Neural crest cell (in vitro differentiated cells): ENCODE data around the gene SMS. TPM values are rescaled to one million over a fixed set of nuclear protein-coding genes. Genes with fewer than 3 reads are reported as not detected.

Source experiments
- DNase-seq: peaks from one replicate; pipeline ENCODE4 v3.0.0; 2021; ENCODE audit warnings: low read depth, mixed read lengths, low spot score
- H3K27ac Mint-ChIP-seq: one replicate; pipeline ENCODE4 v1.8.0; 2021; ENCODE audit warnings: mild to moderate bottlenecking, mixed read lengths; ENCODE audit not compliant: unreplicated experiment
- H3K27me3 Mint-ChIP-seq: 2 replicates; pipeline ENCODE4 v1.8.0; 2021; ENCODE audit warnings: low read depth, mild to moderate bottlenecking, mixed read lengths
- H3K36me3 Mint-ChIP-seq: 2 replicates; pipeline ENCODE4 v1.8.0; 2021; ENCODE audit warnings: low read depth, mild to moderate bottlenecking, mixed read lengths
- H3K4me1 Mint-ChIP-seq: 2 replicates; pipeline ENCODE4 v1.8.0; 2021; ENCODE audit warnings: mixed read lengths
- H3K4me3 Mint-ChIP-seq: one replicate; pipeline ENCODE4 v1.8.0; 2021; ENCODE audit warnings: mild to moderate bottlenecking, mixed read lengths
- H3K9me3 Mint-ChIP-seq: 2 replicates; pipeline ENCODE4 v1.8.0; 2021; ENCODE audit warnings: mixed read lengths
- total RNA-seq: library from RNA; stranded (reverse); gene quantifications from 2 replicates; pipeline ENCODE4 v1.2.1, GENCODE V29; 2021
- TF ChIP-seq, protein P1 (sequence below): fragments of 200-600 bp; sonication (generic); conservative IDR thresholded peaks from 2 replicates; pipeline ENCODE4 v1.5.0; 2021; ENCODE audit warnings: antibody characterized with exemption, mild to moderate bottlenecking

The SMS gene
- total RNA-seq, 1 donor from 2014 or later, result 354 TPM

DNA sequence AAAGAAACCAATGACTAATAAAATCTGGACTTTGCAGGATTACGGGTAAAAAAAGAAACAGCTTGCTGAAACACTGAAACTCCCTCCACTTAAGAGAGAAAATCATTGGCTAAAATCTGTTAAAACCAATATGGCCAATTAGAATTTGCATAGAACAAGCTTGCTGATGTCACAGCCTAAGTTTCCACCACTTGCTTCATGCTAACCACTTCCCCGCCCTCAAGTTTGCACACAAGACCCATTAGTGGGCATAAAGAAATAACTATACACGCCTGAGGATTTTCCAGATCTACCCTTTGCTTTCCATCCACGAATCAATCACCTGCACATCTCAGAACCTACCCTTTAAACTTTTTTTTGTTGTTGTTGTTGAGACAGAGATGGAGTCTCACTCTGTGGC is 48.9 kb downstream of the SMS start:
- H3K4me1 Mint-ChIP-seq, result peaks cover 32% of the 10 kb centered on the region
- H3K9me3 Mint-ChIP-seq, result no peaks in the 10 kb centered on the region
- DNase-seq, result no peak
- peaks cover 36% of the 10 kb centered on the region for H3K36me3 Mint-ChIP-seq
- H3K4me3 Mint-ChIP-seq, result no peak overlapping the region
- TF ChIP-seq, protein P1, sequence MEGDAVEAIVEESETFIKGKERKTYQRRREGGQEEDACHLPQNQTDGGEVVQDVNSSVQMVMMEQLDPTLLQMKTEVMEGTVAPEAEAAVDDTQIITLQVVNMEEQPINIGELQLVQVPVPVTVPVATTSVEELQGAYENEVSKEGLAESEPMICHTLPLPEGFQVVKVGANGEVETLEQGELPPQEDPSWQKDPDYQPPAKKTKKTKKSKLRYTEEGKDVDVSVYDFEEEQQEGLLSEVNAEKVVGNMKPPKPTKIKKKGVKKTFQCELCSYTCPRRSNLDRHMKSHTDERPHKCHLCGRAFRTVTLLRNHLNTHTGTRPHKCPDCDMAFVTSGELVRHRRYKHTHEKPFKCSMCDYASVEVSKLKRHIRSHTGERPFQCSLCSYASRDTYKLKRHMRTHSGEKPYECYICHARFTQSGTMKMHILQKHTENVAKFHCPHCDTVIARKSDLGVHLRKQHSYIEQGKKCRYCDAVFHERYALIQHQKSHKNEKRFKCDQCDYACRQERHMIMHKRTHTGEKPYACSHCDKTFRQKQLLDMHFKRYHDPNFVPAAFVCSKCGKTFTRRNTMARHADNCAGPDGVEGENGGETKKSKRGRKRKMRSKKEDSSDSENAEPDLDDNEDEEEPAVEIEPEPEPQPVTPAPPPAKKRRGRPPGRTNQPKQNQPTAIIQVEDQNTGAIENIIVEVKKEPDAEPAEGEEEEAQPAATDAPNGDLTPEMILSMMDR, result no peak
- H3K27ac Mint-ChIP-seq, result no peak overlapping the region
- H3K27me3 Mint-ChIP-seq, result no peaks in the 10 kb centered on the region

DNA sequence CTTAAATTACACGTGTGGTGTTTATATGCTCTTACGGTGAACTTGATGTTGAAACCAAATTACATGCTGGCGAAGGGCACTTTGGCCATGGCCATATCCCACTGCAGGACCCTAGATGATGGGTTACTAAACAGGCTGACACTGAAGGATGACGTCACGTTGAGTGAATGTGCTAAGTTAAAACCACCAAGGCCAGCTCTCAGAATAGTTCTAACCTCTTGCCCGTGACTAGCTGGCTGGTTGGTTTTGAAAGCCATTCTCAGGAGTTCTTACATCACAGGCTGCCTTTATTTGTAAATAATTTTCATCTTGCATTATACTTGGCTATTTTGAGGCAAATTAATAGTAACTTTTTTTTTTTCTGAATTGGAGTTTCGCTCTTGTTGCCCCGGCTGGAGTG is 50.3 kb downstream of the SMS start:
- TF ChIP-seq, protein P1, result no peak
- no peak overlapping the region for H3K27ac Mint-ChIP-seq
- peaks cover 34% of the 10 kb centered on the region for H3K4me1 Mint-ChIP-seq
- no peak for DNase-seq
- H3K27me3 Mint-ChIP-seq, result no peaks in the 10 kb centered on the region
- H3K4me3 Mint-ChIP-seq, result no peak overlapping the region
- peaks cover 40% of the 10 kb centered on the region for H3K36me3 Mint-ChIP-seq
- H3K9me3 Mint-ChIP-seq, result no peaks in the 10 kb centered on the region

DNA sequence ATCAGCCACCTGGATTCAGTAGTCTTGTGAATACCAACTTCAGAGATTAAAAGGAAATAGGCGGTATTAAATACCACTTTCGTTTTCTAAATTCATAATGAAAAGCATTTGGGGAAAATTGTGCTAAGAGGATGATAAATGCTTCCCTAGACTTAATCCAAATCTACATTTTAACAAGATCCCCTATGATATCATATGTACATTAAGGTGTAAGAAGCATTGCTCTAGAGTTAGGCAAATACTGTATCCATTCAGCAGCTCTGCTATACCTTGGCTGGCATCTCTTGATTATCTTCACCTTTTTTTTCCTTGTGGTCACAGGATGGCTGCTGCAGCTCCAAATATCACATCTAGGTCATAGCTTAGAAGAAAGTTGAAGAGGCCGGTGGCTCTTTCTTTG is 51.0 kb downstream of the SMS start:
- no peak for DNase-seq
- H3K27me3 Mint-ChIP-seq, result no peaks in the 10 kb centered on the region
- no peak overlapping the region for H3K4me3 Mint-ChIP-seq
- H3K36me3 Mint-ChIP-seq, result peaks cover 44% of the 10 kb centered on the region
- H3K27ac Mint-ChIP-seq, result no peak overlapping the region
- no peaks in the 10 kb centered on the region for H3K9me3 Mint-ChIP-seq
- TF ChIP-seq, protein P1, result no peak
- peaks cover 39% of the 10 kb centered on the region for H3K4me1 Mint-ChIP-seq

DNA sequence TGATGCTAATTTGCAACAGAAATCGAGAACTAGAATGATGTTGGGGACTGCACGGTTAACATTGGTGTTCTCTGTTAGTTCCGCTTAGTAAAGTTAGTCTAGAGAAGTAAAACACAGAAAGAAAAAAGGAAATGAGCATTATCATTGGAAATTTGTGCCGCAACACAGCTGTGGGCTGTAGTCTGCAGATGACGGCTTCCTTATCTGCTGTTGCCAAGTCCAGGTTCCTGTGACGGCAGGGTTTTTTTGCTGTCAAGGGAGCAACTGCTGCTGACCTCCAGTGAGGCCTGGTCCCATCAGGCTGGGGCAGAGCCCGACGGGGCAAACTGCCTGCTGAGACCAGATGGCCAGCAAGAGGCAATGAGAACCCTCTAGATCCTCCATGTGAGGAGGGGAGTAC is 52.8 kb downstream of the SMS start:
- Mint-ChIP-seq H3K4me3 (no peak overlapping the region), H3K36me3 (peaks cover 44% of the 10 kb centered on the region), H3K9me3 (no peaks in the 10 kb centered on the region), H3K4me1 (peaks cover 48% of the 10 kb centered on the region), H3K27me3 (no peaks in the 10 kb centered on the region), H3K27ac (no peak overlapping the region)
- TF ChIP-seq, protein P1, result no peak
- DNase-seq, result no peak

DNA sequence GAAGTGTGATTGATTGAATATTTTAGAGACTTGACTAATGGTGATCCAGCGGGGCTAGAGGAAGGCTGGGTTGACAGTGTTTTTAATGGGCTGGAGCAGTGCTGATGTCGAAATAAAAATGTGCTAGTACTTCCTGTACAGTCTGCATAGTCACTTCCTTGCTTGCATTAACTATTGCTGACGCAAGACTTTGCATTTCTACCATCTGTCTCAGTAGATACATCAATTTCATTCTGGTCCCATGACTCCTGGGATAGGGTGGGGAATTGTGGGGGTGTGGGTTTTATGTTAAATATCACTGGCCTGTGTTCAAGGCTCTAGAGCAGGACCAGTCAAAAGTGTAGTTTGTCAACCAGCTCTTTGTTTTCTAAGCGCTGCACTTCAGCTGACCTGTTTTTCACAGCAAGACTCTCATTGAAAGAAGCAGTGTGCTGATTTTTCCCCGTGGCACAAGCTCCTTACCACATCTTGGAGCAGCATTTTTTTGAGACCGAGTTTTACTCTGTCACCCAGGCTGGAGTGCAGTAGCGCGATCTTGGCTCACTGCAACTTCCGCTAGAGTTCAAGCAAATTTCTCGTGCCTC is 56.5 kb downstream of the SMS start:
- no peak overlapping the region for H3K4me3 Mint-ChIP-seq
- H3K27ac Mint-ChIP-seq, result no peak overlapping the region
- peaks cover 54% of the 10 kb centered on the region for H3K36me3 Mint-ChIP-seq
- no peaks in the 10 kb centered on the region for H3K27me3 Mint-ChIP-seq
- H3K9me3 Mint-ChIP-seq, result peaks cover 5% of the 10 kb centered on the region
- peaks cover 50% of the 10 kb centered on the region for H3K4me1 Mint-ChIP-seq
- no peak for DNase-seq
- TF ChIP-seq, protein P1, result no peak
